Endometrium (tissue), 2 donors: ENCODE measurements around the gene POLR2L.
A peak's percentile ranks its signal among the peaks of the same experiment; 100 is the strongest.

Experiments used
- FAIRE-seq: peaks from 2 replicates; lab custom pipeline; 2012; peaks lifted over from hg19 to GRCh38; lab: Jason Lieb, UNC
- donor health status: control.
- donor health status: control.

Gene POLR2L

DNA sequence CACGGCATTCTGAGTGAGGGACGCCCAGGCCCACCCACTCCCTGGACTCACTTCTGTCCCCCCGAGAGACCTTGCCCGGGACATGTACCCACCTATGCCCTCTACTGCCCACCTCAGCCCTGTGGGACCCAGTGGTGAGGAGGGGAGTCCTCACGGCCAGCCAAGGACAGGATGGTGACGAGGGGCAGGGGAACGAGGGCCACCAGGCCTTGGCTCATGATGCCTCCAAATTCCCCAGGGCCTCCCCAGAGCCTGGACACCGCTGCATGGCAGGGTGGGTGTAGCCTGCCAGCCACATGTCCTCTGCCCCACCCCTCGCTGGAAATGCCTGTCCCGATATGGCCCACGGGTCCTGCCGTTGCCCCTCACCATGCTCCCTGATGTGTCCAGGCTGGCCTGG lies 26.5 kb upstream of the POLR2L start:
- FAIRE-seq: no peak

DNA sequence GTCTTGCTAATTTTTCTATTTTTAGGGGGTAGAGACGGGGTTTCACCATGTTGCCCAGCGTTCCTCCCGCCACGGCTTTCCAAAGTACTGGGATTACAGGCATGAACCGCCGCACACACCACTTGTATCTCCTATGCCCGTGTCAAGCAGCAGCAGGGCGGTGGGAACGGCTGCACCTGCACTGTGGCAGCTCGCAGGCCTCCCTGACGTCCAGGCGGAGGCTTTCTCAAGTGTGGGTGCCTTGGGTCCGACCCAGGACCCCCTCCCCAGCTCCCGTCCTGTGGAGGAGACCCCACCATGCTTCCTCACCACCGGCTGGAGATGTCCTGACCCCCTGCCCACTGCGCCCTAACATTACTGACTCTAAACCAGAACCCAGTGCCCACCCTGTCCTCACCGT lies 26.1 kb upstream of the POLR2L start:
- FAIRE-seq: no peak

DNA sequence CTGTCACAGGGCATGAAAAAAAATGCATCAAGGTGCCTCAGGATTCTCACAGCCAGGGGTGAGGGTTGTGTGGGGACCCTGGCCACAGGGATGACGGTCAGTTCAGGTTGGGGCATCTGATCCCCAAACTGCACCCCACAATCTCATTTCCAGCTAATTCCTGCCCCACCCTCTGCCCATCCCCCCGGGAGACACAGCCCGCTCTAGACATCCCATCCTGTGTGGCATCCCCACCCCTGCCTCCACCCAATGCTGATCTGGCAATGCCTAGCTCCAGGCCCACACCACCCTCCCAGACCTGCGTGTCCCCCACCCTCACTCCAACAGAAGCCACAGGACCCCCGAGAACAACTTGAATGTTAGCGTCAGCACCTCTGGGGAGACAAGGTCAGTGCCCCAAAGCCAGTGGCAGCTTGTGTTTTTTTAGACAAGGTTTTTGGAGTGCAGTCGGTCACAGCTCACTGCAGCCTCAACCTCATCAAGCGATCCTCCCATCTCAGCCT lies 25.6 kb upstream of the POLR2L start:
- no peak for FAIRE-seq

DNA sequence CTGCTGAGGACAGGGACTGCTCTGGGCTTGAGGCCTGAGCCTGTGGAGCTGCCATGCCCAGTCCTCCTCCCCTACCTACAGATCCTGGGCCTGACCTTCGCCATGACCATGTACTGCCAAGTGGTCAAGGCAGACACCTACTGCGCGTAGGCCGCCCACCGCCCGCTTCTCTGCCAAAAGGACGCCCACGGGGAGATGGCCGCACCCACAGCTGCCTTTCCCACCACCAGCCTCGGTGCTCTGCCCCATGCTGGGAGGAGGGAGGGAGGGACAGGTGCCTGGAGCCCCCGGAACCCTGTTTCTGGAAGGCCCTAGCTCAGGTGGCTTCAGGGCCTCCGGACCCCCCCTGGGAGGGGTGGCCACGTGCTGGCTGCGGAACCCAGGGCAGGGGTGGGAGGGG lies 24.2 kb upstream of the POLR2L start:
- FAIRE-seq: no peak

DNA sequence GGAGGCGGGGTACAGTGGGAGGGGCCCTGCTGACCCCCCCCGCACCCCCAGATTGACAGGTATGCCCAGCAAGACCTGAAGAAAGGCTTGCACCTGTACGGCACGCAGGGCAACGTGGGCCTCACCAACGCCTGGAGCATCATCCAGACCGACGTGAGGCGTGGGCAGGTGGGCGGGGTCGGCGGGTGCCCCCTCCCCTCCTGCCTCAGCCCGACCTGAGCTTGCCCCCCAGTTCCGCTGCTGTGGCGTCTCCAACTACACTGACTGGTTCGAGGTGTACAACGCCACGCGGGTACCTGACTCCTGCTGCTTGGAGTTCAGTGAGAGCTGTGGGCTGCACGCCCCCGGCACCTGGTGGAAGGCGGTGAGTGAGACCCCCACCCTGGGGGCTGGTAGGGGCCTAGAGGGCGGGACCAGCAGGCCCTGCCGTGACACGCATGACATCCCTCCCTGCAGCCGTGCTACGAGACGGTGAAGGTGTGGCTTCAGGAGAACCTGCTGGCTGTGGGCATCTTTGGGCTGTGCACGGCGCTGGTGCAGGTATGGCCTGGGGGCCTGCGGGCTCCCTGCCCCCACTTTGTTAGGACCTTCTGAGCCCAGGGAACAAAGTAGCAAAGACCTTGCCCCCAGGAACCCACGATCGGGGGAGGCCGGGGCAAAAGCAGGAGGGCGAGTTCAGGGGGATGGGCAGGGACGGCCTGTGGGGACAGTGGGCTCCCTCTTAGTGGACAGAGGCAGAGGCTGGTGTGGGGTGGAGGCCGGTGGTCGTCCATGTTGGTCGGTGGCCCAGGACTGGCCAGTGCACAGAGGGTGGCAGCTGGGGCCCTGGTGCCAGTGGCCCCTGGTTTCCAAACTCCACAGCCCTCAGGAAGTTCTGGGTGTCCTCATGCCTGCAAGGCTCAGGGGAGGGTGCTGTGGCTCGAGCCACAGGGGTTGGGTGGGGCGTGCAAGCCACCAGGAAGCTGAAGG lies 23.4 kb upstream of the POLR2L start:
- FAIRE-seq: no peak

DNA sequence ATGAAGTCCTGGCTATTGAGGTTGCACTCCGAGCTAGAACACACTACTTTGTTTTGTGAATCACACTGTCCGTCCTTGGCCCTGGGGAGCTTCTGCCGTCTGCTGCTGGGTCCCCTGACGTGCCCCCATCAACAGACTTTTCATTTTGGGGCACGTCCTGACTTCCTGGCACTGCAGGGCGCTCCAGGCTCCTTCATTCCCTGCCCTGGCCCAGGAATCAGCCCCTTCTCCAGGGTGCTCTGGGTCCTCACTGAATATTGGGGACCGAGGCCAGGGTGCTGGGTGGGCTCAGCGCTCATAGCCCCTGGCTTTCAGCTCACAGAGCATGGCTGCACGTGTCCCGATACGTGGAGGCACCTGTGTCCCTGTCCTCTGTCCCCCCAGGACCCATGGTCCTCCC lies 22.6 kb upstream of the POLR2L start:
- FAIRE-seq: no peak

DNA sequence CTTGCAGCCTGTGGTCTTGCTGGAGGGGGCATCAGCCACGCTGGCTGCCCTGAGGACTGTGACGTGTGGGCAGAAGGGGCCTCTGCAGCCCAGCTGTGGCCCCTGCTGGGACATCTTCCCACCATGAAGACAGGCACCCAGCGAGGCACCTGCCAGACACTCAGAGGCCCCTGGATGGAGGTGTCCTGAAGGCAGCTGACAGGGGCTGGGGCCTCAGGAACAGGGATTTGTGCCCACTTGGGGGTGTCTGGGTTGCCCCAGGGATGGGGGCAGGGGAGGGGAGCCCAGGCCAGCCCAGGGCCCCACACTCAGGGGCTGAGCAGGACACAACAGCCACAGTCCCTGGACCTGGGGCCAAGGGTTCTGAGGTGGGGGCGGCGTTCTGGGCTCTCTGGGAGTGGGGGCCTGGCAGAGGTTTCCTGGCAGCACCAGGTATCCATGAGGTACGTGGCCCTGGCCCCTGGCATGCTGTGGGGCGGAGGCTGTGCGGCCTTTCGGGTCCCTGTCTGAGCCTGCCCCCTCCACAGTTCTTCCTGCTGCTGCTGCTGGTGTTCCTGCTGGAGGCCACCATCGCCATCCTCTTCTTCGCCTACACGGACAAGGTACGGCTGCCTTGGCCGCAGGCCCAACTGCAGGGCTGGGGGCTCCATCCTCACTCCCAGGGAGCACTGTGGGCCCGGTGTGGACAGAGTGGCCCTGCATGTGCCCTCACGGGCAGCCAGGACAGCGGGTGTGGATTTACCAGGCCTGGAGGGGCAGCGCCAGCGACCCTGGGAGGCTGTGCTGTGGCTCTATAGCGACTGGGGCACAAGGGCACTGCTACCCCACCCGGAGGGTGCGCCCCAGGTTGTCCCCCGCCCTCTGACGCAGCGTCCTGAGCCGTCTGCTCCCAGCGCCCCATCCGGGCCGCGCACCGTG lies 21.8 kb upstream of the POLR2L start:
- no peak for FAIRE-seq

DNA sequence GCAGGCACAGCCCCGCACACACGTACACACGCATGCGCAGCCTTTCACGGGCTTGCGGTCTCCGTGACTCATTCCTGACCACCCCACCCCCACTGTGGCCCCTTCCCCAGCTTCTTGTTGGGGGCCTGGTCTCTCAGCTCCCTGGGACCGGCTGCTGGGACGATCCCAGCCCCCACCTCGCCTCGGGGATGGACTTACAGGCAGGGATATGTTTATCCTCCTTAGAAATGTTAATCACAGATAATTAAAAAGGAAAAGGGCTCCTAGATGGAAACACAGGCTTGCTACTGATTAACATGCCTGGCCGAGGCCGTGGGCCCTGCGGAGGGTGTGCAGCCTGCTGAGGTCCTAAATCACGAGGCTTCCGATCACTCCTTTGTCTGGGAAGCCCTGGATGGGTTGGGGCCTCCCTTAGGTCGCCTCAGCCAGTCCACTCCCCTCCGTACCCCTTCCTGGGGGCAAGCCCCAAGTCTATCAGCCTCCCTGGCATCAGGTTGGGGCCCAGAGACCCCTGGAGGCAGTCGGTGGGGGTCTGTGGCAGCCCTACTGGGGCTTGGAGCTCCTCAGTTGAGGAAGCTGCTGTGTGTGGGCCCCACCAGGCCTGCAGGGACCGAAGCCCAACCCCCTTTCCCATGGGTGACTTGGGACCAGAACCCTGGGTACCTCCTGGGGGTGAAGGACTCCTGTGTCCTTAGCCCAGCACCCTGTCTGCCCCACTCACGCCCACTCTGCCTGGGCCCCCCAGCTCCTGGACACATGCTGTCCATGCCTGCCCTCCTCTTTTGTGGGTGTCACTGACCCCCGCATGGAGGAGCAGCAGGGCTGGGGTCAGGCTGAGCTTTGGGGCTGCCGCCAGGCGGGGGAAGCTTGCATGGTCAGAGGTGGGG lies 20.9 kb upstream of the POLR2L start:
- FAIRE-seq: no peak

DNA sequence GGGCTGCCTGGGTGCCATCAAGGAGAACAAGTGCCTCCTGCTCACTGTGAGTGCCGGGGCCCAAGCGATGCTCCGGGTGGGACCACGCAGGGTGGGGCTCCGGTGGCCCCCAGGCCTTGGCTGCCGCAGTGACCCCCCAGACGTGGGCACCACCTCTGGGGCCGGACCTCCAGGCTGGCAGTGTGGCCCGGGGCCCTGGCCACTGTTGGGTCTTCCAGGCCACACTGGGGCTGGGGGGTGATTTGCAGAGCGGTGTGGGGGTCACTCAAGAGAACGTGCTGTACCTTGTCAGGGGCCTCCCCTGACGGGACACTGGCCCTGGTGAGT lies 20.3 kb upstream of the POLR2L start:
- FAIRE-seq: no peak

DNA sequence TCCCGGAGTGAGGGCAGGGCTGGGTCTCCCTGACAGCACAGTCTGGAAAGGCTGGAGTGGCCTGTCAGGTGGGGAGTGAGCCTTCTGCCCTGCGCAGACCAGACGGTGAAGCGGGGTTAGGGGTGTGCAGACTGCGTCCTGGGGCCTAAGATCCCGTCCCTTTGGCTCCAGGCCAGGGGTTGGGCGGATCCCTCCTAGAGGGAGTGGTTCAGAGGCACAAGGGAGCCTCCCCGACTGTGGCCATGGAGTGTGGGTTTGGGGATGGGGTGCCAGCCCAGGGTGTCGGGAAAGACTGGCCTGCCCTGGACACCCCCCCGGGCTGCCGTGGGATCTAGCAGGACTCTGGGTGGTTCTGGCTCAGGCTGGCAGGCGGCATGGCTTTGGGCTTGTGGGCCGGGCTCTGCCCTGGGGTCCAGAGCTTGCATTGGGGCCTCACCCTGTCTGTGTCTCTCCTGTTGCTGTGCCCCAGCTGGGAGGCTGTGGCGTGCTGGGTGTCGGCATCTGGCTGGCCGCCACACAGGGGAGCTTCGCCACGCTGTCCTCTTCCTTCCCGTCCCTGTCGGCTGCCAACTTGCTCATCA lies 19.8 kb upstream of the POLR2L start:
- no peak for FAIRE-seq

DNA sequence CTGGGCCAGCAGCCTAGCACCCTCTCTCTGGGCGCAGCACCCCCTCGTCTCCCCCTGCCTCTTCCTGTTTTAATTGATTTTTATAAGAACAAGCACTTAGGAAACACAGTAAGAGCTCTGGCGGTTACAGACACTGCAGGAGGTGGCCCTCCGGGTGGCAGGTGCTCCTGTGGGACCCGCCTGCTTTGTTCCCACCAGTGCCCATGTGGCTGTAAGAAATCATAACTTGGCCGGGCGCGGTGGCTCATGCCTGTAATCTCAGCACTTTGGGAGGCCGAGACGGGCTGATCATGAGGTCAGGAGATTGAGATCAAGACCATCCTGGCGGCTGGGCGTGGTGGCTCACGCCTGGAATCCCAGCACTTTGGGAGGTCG lies 18.8 kb upstream of the POLR2L start:
- no peak for FAIRE-seq

DNA sequence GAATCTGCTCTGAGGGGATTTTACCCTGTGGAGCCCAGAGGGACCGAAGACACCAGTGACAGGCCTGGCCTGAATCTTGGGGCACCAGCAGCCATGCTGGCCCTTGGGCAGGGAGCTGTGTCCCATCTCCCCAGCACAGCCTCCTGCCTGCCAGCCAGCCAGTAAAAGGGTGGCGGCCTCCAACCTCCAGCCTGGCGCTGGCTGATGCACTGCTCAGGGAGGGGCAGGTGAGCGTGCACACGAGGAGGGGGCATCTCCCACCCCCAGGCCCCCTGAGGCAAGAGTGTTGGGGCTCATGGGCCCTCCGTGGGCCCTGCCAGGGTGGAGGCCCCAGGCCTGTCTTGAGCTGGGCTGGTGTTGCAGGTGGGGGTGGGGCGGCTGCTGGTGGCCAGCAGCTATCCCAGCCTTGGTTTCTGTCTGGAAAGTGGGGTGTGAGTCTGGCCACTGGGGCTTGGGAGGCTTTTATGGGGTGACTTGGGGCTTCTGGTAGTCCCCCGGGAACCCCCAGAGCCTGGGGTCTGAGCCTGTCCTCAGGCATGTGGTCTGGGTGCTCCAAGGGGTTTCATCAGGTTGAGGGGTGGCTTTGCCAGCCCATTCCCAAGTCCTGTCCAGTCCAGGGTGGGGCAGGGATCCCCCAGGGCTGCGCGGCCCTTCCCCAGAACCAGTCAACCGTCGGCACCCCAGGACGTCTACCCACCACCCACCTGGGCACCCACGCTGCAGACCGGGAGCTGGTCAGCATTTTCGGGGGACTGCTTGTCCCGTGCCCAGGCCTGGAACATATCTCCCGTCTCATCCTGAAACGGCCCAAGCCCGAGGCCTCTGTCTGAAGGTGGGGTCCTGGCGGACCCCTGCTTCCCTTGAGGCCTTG lies 18.1 kb upstream of the POLR2L start:
- FAIRE-seq: no peak

DNA sequence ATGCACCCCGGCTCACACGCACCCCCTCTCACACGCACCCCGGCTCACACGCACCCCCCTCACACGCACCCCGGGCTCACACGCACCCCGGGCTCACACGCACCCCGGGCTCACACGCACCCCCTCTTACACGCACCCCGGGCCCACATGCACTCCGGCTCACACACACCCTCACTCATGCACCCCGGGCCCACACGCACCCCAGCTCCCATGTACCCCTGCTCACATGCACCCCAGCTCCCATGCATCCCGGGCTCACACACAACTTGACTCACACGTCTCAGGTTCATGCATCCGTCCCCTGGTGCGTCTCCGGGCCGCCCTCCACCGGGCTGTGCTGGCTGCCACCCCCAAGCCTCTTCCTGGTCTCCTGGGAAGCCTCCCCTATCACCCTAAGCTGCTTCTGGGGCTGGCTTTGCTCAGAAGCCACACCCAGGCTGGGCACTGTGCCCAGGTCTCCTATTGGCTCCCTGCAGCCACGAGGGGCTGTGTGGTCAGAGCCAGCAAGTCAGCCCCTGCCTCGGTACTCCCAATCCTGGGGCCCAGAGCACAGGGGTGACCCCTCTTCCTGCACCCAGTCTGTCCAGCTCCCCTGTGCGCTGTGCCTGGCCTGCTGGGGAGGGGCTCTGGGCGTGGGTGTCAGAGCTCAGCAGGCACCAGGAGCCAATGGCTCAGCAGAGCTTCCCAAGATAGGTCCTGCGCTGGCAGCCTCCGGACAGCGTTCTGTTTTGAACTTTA lies 17.2 kb upstream of the POLR2L start:
- FAIRE-seq: peak; percentile 33

DNA sequence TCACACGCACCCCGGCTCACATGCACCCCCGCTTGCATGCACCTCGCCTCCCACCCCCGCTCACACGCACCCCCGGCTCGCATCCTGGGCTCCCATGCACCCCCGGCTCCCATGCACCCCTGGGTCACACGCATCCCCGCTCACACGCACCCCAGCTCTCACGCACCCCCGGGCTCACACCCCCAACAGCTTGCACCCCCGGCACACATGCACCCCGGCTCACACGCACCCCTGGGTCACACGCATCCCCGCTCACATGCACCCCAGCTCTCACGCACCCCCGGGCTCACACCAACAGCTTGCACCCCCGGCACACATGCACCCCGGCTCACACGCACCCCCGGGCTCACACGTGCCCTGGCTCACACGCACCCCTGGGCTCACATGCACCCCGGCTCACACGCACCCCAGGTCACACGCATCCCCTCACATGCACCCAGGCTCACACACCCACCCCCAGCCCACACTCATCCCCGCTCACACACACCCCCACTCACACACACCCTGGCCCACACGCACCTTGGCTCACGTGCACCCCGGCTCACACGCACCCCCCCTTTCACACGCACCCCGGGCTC lies 16.5 kb upstream of the POLR2L start:
- no peak for FAIRE-seq

DNA sequence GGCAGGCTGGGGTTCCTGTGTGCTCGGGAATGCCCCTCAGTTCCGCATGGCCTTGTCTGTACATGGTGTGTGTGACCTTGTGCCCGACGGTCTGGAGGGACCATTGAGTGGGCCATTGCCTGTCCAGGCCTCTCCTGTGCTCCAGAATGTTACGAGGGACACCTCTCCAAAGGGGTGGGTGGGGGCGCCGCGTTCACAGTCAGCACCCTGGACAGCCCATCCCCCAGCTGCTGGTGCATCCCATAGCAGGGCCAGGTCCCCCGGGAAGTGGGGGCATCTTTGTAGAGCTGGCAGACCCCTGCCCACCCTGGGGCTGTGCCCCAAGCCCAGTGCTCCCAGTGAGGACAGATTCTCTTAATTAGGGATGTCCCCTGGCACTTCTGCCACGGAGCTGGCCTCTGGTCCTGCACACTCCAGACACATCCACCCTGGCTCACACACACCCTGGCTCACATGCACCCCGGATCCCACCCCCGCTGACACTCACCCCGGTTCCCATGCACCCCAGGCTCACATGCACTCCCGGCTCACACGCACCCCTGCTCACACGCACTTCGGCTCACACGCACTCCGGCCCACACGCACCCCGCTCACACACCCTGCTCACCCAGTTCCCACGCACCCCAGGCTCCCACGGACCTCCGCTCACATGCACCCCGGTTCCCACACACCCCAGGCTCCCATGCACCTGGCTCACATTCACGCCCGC lies 15.9 kb upstream of the POLR2L start:
- no peak for FAIRE-seq

DNA sequence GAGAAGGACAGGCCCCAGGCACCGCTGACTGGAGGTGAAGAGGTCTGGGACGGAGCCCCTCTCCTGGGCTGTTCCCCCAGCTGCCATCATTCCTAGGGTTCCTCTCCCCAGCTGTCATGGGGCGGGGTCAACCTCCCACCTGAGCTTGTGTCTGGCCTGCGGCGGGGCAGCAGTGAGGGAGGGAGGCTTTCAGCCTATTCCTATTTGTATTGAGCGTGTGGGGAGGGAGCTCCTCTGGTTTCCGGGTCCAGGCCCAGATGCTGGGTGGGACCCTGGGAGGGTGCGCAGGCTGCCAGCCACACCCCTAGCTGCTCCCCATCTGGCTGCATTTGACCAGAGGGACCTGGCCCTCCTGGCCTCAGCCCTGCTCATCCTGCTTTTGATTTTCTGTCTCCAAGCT lies 14.1 kb upstream of the POLR2L start:
- FAIRE-seq: no peak

DNA sequence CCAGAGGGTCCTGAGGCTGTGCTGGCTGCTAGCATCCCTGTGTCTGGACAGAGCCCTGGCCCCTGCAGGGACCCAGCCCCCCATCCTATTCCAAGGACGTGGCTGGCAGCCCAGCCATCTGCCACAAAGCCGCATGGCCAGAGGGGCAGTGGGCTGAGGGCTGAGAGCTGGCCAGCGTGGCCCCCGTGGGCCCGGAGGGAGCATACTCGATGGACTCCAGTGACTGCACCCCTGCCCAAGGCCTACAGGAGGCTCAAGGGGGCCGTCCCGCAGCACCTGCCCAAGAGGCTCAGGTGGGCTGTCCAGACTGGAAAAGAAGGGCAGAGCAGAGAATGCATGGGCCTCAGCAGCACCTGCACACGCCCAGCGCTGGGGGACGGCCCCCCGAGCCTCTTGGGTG lies 13.5 kb upstream of the POLR2L start:
- FAIRE-seq: no peak

DNA sequence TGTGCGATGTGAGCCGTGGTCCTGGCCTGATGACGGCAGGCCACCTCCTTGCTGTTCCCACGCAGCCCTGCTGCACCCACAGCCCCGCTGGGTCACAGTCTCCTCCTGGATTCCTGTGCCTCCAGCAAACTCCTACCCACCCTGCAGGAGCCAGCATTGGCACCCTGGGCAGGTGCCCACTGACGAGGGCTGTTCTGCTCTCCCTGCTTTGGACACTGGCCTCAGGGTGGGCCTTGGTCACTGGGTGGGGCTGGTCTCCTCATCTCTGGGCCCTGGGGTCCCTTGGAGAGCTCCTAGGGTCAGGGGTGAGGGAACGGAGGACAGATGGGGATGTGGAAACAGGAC lies 13.0 kb upstream of the POLR2L start:
- FAIRE-seq: no peak
